CD4-positive, alpha-beta T cell treated with Interferon gamma for 1 hour (primary cell): ENCODE measurements around the gene PSEN1.

Source experiments
- DNase-seq: peaks from one replicate; pipeline ENCODE4 v3.0.0-alpha.2; 2020

Gene PSEN1

DNA sequence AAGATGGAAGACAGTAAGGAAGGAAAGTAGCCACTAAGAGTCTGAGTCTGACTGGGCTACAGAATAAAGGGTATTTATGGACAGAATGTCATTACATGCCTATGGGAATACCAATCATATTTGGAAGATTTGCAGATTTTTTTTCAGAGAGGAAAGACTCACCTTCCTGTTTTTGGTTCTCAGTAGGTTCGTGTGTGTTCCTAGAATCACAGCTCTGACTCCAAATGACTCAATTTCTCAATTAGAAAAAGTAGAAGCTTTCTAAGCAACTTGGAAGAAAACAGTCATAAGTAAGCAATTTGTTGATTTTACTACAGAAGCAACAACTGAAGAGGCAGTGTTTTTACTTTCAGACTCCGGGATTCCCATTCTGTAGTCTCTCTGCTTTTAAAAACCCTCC, 85.6 kb downstream of the PSEN1 start:
- no peak for DNase-seq

DNA sequence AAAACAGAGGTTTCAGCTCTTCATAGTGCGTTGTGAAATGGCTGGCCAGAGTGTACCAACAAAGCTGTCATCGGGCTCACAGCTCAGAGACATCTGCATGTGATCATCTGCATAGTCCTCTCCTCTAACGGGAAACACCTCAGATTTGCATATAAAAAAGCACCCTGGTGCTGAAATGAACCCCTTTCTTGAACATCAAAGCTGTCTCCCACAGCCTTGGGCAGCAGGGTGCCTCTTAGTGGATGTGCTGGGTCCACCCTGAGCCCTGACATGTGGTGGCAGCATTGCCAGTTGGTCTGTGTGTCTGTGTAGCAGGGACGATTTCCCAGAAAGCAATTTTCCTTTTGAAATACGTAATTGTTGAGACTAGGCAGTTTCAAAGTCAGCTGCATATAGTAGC, 86.7 kb downstream of the PSEN1 start:
- DNase-seq, result no peak

DNA sequence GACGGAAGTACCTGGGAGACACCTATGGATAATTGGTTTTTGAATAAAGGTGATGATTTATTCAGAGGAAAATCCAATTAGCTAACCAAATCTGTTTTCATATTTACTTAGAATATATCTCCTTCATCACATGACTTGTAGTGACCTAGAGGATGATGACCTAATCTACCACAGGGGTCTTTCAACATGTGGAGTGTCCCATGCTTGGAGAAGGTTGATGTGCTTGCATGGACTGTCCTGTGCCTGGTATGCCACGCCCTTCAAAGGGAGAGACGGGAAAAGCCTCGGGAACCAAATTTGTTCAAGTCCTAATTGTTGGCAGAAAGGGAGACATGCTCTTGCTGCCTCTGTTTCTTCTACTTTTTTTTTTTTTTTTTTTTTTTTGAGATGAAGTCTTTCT, 89.2 kb downstream of the PSEN1 start:
- no peak for DNase-seq

DNA sequence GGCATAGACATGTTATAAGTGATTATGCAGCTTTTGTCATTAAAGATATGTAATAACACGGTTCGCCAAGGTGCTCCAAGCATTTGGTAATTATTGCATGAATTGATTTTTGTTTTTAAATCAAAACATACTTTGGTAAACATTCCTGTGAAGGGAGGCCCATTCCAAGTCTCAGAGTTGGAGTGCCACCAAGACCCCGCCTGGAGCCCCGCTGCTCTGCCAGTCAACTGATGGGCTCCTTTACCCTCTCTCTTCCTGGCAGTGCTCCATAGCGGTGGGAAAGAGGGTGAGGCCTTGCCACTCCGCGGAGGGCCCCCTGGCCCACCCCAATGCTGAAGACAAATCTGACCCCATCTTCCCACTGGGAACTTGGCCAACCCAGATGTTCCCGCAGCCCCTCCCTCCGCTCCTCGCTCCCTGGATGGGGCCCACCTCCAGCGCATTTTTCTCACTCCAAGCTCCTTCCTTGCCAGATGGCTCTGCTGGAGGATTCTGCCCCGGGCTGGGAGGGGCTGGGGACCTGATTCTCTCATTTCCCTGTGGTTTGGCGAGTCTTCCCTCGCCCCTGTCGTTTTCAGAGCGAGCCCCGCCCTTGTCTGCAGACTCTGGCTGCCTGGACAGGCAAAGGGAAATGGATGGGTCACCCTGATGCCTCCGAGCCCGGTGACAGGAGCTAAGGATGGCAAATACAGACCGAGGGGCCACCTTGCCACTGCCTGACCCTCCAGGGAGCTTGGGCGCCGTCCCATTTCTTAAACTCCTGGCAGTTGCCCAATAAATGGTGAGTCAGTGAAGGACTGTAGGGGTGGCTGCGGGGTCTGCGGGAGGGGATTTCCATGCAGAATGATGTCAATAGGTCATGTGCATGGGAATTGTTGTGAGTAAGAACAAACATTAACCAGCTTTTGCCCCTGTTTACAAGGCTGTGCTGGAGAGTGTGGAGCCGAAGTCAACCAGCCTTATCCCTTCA, 91.8 kb downstream of the PSEN1 start:
- no peak for DNase-seq

DNA sequence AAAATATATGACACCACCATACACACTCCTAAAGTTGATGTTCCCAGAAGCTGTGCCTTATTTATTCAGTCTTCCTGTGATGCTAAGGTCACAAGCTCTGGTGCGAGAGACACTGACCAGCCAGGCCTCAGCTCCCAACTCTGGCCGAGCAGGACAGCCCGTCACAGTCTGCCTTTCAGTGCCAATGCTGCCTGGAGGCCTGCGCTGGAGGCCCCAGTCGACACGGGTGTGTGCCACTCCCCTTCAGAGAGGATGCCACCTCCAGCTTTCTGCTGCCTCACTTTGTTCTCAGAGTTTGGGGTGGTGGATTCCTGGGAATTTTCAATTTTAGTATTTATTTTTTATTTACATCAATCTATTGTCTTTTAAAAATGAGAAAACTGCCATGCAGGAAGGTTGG, 93.7 kb downstream of the PSEN1 start:
- no peak for DNase-seq

DNA sequence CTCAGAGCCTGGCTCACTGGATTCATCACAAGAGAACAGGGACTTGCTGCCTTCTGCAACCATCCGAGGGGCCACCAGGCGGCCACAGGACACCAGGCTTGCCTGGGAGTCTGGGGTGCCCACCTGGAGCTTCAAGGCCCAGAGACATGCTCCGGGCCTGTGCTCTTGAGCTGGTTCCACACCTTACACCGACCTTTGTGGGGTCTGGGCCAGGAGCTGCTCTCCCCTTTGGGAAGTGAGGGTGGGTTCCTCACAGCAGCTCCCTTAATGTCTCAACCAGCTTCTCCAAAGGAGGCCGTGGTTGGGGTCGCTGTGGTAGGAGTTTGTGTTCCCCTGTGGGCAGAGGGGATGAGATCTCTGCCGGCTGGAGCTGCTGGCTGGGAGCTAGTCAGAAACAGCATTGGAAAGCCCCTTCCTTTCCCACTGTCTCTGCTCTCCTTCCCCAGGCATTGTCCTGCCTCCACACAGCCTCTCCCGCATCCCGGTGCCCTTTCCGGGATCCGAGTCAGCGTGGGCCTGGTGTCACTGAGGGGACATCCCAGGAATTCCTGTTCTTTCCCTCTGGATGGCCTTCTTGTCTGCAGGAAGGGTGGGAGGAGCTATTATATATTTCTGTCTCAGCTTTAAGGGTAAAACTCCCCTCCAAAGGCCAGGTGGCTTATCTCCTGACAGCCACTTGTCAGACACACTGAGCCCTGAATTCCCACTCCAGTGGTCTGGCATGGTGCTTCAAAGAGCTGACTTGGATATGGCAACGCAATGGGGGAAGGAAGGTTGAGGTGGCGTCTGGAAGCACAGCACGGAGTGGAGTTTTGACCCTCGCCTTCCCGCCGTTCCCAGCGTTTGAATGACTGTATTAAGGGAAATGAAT, 95.9 kb downstream of the PSEN1 start:
- no peak for DNase-seq

DNA sequence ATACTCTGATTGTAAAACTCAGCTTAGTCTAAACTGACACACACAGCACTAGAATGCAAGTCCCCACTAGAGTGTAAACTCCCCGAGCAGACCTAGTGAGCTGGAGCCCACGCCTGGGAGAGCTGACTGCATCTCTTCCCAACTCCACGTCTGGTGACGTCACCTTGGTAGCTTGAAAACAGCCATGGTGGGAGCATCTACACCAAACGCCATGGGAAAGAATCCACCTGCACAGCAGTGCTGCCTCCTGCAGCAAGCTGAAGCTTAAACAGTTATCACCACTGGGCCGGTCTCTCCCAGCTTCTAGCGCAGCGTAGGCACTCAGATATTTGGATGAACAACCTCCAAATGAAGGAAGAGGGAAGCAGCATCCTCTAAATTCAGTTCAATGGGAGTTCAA, 96.7 kb downstream of the PSEN1 start:
- DNase-seq, result no peak

DNA sequence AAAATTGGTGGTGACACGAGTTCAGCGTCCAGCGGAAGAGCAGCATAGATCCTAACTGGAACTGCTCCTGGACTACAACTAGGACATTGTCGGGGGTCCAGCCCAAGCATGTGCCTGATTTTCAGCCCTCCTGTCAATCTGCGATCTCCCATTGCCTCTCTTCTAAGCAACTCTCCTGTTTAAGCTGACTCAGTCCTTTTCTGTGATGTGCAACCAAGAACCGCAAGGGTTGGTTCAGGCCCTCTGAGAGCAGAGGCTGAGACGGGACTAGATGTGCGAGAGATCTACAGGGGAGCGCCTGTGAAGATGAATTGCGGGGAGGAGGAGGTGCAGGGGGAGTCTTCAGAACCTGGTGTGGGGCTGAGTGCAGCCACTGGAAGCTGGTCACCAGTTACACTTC, 97.3 kb downstream of the PSEN1 start:
- DNase-seq, result no peak

DNA sequence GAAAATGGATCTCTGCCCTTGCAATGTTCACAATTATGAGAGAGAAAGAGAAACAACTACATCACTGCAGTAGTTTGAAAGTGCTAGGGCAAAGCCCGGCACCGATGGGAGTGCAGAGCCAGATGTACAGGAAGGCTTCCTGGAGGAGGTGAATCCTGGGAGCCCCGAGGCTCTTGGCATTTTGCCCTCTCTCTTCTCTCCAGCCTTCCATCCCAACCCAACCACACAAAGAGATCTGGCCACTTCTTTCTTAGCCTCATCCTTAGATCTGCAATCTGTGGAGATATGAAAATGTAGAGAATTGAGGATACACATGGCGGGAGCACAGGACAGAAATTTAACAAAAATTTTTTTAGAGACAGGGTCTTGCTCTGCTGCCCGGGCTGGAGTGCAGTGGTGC, 97.7 kb downstream of the PSEN1 start:
- no peak for DNase-seq

DNA sequence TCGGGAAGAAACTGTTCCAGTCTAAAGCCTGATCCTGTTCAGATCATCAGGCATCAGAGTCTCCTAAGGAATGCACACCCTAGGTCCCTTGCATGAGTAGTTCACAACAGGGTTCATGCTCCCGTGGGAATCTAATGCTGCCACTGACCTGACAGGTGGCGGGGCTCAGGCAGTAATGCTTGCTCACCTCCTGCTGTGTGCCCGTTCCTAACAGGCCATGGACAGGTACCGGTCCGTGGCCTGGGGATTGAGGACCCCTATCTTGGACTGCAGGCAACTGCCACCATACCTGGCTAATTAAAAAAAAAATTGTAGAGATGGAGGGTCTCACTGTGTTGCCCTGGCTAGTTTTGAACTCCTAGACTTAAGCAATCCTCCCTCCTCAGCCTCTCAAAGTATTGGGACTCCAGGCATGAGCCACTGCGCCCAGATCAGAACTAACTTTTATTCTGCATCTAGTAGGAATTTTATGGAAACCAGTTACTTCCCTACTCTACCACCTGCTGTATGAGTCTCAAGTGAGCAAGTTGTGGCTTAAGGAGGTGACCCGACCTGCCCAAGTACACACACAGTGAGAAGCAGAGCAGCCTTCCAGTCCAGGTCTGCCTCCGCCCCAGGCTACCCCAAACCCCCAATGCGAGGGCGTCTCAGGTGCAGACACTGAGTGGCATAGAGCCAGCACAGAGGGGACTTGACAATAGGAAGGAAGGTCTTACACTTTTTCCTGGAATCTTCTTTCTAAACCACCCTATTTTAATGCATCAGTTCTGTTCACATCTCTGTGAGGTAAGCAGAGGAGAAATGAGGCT, 98.5 kb downstream of the PSEN1 start:
- no peak for DNase-seq

DNA sequence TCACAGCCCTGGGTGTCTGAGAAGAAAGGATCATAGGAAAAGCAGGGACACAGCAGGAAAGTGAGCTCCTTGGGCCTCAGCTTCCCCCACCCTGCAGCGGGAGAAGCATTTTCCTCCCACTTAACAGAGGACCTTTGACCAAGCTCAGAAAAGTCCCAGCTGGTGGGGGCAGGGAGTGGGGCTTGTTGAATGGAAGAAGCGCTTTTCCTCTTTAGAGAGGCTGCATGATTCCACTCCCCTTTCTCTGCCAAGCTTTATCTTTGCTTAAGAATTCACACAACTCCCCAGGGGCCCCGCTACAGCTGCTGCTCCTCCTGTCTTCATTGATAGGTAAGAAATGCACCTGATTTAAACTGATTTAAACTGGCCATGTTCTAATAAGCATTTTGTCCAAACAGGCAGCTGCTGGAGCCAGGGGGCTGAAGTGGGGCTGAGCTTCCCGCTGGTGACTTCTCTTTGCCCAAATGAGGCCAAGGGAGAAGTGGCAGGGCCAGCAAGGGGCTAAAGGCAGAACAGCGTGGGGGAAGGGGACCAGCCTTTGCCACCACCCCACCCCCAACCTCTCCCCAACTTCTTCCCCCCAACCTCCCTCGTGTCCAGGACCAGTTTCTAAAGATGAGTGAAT, 99.3 kb downstream of the PSEN1 start:
- no peak for DNase-seq

DNA sequence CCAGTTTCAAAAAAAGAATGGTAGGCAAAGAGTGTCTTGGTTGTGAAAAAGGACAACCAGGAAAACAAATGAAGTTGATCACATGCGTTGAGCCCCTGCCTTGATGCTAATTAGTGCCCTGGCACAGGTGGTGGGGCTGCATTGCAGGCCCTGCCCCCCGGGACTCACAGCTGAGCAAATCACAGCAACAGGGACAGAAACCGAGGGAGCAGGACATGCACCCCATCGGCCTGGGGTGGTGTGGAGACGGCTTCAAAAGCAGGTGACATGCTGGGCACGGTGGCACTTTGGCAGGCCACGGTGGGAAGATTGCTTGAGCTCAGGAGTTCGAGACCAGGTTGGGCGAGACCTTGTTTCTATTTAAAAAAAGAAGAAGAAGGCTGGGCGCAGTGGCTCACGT, 99.8 kb downstream of the PSEN1 start:
- no peak for DNase-seq

DNA sequence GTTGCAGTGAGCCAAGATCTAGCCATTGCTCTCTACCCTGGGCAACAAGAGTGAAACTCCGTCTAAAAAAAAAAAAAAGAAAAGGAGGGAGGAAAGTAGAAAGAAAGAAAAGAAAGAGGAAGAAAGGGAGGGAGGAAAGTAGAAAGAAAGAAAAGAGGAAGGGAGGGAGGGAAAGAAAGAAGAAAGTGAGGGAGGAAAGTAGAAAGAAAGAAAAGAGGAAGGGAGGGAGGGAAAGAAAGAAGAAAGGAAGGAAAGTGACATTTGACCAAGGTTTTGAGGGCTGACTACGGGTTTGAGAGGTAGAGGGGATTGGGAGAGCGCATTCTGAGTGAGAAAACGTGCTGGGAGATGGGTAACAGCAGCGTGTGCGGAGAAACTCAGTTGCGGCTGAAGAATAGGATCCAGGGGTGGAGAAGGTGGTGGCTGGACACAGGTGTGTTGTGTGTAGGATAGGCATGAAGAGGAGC, 100.5 kb downstream of the PSEN1 start:
- DNase-seq, result no peak

DNA sequence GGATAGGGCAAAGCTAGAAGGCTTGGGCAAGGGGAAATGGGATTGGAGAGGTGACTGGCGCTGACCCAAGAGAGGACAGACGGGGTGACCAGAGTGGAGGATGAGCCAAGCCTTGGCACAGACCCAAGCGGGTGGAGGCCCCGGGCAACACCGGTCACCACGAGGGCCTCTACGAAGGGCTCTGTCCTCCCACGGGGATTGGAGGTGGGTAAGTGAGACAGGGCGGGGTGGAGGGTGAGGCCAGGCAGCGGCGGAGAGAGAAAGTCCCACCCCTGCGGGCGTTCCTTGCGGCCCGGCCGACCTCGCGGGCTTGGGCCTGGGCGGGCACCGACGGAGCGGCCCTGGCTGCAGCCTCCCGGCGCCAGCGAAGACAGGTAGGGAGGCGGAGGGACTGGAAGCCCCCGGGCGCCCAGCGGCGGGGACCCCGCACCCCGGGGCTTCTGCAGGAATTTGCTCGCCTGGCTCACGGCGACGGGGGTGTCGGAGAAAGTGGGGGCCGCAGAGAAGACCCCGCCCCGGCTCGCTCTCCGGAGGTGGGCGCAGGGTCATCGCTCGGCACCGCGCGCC, 101.0 kb downstream of the PSEN1 start, which contains the start of gene PAPLN:
PAPLN (plus strand) TSS at position 288 of the 567 bp plus-strand sequence. CDS start 2,273 bp downstream, outside the sequence.
- DNase-seq, result peak; percentile 29

DNA sequence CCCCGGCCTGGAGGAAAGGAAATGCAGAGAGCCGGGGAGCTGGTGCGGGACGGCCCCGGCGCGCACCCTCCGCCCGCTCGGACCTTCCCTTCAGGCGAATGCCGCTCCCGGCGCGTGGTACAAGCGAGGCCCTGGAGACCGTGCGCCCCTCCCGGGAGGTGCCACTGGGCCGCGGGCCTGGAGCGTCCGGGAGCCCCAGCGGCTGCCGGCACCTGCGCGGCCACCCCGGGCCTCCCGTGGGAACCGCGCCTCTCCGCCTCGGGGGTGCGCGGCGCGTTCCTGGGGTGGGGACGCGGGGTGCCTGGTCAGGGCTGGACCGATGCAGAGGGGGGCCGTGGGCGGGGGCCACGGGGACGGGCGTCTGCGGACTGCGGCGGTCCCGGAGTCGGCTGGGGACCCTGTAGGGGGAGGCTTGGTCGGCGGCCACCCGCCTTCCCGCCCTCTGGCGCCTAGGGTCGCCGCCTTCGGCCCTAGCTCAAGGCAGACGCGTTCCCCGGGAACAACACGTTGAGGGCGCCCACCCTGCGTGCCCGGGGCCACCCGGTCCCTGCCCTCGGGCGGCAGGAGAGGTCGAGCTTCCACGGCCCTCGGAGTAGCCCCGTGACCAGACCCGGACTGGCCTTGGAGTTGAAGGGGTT, 101.6 kb downstream of the PSEN1 start:
- no peak for DNase-seq

DNA sequence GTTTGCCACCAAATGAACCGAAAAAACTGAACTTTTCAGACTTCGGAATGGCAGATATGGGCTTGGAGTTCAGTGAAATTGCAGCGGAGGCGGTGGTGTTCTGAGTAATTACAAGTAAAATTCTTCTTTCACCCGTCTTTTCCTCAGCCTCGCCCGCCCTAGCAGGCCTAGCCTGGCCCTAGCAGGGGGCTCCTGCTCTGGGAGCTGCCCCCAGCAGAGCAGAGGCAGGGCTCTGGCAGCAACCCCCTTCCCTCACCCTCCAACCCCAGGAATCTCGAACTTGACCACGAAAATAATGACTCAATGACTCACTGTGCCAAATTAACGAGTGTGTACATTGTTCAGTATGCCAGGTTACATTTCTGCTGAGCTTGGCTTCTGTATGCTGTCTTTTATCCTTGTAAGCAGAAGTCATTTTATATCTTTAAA, 102.1 kb downstream of the PSEN1 start:
- DNase-seq, result no peak

DNA sequence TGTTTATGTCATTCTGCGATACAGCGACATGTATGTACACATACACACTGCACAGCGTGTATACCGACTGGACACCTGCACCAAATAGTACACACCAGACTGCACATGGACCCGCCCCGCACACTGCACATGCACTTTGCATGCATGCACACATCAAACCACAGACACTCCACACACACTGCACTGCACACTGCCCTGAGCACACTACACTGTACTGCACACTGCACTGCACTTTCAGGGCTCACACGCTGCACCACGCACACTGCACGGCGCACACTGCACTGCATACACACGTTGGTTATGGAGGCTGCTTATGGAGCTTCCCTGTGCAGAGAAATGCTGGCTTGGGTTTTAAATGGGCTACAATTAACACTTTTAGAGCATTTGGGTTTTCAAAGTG, 102.6 kb downstream of the PSEN1 start:
- DNase-seq, result no peak

DNA sequence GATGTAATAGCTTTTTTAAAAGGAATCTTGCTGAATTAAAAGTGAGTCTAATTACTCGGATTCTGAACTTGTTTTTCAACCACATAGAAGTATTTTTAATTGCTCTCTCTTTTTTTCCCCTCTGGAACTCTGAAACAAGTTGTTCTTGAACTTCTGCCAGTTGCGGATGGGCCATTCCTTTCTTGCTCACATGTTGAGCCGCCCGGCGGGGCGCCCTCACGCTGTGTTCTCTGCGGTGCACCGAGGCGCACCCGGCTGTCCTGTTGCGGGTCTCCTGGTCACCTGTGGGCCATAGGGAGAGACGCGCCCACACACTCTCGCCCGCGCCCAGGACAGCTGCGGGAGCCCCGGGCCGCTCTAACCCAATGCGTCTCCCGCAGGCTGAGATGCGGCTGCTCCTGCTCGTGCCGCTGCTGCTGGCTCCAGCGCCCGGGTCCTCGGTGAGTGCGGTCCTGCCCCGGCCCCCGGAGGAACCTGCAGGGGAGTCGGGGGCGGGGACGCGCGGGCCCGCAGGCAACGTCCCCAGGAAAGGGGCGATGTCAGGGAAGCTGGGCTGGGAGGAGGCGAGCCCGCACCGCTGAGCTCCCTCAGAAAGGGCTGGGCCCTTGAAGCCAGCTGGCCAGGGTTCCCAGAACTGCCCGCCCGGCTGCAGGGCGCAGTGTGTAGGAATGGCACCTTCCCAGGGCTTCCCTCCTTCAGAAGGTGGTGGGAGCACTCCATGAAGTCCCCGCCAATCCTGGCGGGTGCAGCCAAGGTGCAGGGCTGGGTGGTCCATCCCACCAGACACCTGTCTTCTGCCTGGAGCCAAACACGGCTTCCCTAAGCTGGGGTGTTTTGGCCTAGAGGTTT, 103.3 kb downstream of the PSEN1 start:
- DNase-seq, result no peak

DNA sequence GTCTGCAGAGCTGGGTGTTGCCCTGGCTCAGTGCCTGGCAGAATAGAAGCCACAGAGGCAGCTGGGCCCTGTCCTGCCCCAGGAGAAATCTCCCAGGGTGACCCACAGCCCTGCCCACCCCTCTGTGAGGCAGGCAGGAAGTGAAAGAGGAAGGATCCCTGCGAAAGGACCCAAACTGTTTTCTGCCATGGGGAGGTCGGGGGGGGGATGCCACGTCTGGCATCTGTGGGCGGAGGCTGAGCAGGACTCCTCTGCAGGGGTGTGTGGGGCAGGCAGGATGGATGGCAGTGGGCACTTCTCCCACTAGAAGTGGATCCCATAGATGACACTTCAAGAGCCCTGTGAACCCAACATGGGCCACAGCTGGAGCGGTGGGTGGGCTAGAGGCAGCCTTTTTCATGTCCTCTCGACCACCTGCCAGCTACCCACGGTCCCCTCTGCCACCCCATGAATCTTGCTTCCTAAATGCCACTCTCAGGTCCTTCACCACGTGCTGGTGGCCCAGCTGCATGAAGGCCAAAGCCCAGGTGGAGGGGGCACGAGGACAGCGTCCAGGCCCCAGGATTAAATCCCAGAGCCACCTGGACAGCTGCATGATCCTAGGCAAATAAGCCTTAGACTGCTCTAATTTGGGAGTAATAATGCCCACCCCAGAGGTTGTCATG, 104.6 kb downstream of the PSEN1 start:
- DNase-seq, result peak; percentile 20
